CD4-positive, alpha-beta T cell treated with Interleukin-15 for 4 hours (primary cell): Measurements from ENCODE around the gene ERBB3.
A peak's percentile ranks its signal among the peaks of the same experiment; 100 is the strongest.
"Not testable (repeated sequence)": the region's sequence is repeated elsewhere in the genome, so short reads cannot be mapped to it uniquely, and the experiment has no call there.

ENCODE experiments used
- DNase-seq: peaks from one replicate; pipeline ENCODE4 v3.0.0-alpha.2; 2020; ENCODE audit warnings: low spot score

Gene ERBB3

DNA sequence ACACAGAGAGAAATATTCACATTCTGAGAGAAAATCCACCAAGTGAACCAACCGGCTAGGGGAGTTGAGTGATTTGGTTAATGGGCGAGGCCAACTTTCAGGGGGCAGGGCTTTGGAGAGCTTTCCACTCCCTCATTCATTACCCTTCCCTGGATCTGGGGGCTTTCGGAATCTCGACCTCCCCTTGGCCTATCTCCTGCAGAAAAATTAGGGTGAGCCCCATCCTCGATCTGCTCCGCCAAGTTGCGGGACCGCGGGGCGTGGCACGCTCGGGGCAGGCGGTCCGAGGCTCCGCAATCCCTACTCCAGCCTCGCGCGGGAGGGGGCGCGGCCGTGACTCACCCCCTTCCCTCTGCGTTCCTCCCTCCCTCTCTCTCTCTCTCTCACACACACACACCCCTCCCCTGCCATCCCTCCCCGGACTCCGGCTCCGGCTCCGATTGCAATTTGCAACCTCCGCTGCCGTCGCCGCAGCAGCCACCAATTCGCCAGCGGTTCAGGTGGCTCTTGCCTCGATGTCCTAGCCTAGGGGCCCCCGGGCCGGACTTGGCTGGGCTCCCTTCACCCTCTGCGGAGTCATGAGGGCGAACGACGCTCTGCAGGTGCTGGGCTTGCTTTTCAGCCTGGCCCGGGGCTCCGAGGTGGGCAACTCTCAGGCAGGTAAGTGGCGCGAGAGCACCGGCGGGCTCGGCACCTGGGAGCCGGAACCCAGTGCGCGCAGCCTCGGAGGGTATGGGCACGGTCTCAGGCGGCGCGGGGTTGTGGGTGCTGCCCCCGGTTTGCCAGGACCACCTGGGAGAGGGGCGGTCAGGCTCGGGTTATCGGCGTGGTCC lies at the start of gene ERBB3:
ERBB3 (plus strand) TSS at position 443 of the 833 bp plus-strand sequence; CDS start at position 579, 136 bp downstream.
- DNase-seq, result peak; percentile 69

DNA sequence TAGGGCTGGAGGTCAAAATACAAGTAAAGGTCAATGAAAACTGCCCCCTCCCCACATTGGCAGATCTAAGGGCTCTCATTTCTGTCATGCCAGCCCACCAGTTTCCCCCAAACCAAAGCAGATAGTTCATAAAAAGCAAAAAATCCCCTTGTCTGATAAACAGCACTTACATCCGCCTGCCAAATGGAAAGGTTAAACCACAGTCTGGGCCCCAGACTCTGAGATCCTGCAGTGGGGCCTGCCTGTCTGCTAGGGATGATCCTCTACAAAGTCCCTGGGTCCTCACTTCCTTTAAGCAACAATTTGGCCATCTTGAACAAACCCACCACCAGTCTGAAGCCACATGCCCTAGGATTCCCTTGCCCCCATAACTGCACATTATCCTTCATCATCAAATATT lies 48.0 kb upstream of the ERBB3 start:
- DNase-seq, result peak; percentile 22

DNA sequence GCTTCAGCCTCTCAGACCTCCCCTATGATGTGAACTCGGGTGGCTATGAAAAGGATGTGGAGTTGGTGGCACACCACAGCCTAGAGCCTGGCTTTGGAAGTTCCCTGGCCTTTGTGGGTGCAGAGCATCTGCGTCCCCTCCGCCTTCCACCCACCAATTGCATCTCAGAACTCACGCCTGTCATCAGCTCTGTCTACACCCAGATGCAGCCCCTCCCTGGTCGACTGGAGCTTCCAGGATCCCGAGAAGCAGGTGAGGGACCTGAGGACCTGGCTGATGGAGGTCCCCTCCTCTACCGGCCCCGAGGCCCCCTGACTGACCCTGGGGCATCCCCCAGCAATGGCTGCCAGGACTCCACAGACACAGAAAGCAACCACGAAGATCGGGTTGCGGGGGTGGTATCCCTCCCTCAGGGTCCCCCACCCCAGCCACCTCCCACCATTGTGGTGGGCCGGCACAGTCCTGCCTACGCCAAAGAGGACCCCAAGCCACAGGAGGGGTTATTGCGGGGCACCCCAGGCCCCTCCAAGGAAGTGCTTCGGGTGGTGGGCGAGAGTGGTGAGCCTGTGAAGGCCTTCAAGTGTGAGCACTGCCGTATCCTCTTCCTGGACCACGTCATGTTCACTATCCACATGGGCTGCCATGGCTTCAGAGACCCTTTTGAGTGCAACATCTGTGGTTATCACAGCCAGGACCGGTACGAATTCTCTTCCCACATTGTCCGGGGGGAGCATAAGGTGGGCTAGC lies 45.2 kb upstream of the ERBB3 start:
- DNase-seq, result no peak

DNA sequence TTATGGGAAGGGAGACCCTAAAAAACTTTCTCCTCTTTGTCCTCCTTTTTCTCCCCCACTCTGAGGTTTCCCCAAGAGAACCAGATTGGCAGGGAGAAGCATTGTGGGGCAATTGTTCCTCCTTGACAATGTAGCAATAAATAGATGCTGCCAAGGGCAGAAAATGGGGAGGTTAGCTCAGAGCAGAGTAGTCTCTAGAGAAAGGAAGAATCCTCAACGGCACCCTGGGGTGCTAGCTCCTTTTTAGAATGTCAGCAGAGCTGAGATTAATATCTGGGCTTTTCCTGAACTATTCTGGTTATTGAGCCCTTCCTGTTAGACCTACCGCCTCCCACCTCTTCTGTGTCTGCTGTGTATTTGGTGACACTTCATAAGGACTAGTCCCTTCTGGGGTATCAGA lies 42.8 kb upstream of the ERBB3 start:
- no peak for DNase-seq

DNA sequence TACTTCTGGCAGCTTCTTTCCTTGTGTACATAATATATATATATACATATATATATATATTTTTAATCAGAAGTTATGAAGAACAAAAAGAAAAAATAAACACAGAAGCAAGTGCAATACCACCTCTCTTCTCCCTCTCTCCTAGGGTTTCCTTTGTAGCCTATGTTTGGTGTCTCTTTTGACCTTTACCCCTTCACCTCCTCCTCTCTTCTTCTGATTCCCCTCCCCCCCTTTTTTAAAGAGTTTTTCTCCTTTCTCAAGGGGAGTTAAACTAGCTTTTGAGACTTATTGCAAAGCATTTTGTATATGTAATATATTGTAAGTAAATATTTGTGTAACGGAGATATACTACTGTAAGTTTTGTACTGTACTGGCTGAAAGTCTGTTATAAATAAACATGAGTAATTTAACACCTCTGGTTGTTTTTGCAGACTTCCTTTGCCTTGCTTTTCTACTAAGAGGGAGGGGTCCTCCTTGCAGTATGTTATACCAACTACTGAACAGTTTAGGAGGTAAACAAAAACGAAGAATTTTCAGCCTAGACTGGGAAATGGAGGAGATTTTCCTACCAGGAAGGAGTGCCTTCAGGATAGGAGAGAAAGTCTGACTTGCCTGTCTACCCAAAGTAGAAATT lies 41.8 kb upstream of the ERBB3 start:
- DNase-seq, result no peak

DNA sequence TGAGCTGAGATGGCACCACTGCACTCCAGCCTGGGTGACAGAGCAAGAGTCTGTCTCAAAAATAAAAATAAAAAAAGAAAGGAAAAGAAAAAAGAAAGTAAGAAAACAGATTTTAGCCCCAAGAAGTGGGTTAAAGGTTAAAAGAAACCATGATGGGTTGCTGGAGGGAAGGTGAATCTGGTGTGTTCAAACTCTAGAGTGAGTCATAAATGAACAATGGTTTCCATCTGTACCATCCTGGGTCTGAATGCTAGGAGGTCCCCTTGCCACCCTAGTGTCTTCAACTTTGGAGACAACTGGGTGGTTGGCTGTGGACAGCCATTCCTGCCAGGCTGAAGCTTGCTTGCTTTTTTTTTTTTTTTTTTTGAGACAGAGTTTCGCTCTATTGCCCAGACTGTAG lies 39.8 kb upstream of the ERBB3 start:
- no peak for DNase-seq

DNA sequence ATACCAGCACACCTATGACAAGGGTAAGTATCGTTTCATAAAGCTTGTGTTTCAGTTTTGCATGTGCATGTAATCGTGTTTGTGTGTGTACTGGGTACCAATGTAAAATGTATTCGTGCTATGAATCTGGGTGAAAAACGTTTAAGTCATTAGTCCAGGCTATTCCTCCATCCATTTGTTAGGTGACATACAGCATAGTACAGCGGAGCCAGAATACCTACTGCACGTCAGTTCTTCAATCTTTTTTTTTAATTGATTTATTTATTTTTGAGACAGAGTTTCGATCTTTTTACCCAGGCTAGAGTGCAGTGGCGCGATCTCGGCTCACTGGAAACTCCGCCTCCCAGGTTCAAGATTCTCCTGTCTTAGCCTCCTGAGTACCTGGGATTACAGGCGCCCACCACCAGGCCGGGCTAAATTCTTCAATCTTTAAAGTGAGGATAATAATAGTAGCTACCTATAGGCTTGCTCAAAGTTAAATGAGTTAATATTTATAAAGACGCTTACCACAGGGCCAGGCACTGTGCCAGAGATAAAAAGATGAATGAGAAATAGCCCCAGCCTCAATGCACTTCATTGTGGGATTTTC lies 38.9 kb upstream of the ERBB3 start:
- no peak for DNase-seq

DNA sequence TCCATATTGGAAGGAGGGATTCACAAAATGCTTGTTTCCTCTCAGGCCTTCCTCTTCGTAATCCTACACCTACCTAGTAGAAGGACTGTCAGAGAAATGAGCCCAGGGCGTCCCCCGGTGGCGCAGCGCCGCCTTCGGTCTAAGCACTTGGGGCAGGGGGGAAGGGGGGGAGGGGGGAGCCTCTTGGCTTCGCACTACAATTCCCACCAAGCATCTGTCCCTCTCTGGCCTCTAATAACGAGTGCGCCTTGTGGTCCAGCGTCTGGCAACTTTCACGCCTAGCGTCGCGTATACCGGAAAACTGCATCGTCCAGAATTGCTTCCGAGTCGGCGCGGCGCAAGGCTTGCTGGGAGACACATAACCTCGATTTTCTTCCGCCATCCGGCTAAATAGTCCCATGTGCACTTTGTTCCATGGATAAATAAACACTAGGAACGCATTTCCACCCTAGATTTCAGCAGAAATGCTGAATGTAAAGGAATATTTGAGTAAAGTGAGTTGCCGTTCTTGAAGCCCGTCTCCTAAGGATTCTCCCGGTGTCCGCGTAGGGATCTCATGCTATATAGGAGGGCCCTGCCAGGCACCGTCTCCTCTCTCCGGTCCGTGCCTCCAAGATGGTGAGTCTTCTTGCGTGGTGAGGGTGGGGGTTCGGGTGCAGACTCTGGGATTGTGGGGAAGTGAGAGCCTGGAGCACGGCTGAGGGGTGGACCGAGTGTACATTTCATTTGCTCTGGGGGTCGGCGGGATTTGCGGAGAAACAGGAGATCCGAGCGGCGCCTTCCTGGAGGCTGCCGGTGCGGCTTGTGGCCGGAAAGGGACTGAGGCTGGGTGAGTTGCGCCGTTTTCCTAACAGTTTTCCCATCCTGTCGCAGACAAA lies 38.2 kb upstream of the ERBB3 start, which contains the start of gene RPS26:
RPS26 (plus strand) TSS at position 367 of the 878 bp plus-strand sequence; CDS start at position 616, 249 bp downstream.
- DNase-seq, result peak; percentile 98

DNA sequence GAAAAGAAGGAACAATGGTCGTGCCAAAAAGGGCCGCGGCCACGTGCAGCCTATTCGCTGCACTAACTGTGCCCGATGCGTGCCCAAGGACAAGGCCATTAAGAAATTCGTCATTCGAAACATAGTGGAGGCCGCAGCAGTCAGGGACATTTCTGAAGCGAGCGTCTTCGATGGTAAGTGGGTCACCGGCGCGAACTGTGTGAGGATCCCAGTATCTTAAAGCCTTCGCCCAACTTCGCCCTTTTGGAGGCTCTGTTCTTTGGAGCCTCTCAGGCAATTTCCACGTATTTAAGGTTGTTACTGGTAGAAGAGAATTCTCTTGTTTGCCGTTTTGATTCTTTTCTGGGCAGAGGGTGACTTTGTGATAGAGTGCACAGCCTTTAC lies 37.5 kb upstream of the ERBB3 start:
- DNase-seq, result not testable (repeated sequence)

DNA sequence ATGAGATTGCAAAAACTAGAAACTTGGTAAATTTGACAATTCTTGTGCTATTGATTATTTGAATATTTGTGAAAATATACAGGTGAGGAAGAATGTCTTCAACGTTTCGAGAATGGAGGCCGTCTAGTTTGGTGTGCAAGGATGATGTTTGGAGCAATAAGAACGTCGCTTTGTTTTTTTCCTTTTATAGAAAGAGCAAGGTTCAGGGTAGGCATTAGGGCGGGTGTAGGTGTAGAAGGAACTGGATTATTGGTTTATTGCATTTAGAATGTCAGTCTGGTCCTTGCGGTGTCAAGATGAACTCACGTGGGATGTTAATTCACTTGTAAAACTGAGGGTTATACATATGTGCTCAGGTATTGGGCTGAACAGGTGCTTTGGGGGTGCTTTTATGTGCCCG lies 37.1 kb upstream of the ERBB3 start:
- no peak for DNase-seq

DNA sequence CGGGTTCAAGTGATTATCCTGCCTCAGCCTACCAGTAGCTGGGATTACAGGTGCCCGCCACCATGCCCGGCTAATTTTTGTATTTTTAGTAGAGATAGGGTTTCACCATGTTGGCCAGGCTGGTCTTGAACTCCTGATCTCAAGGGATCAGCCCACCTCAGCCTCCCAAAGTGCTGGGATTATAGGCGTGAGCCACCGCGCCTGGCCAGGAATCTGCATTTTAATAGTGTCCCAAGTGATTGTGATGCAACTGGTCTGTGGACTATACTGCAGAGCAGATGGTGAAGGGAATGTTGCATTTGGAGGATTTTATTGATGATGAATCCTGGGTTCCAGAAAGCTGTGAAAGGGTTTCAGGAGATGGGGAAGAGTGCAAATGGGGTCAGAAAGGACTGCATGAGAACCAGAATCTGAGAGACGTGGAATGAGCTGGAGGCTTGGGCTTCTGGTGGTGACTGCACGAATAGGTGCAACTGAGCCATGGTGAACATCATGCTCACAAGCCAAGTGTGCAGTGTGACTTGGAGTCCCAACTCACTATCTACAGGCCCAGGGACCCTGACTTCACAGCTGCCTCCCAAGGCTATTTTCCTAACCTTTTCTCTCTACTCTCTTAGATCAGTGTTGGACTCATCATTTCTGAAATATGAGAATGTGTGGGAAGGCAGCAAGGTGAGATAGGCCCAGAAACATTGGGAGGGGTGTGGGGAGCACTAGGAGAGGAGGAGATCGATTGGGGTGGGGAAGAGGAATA lies 33.8 kb upstream of the ERBB3 start:
- no peak for DNase-seq

DNA sequence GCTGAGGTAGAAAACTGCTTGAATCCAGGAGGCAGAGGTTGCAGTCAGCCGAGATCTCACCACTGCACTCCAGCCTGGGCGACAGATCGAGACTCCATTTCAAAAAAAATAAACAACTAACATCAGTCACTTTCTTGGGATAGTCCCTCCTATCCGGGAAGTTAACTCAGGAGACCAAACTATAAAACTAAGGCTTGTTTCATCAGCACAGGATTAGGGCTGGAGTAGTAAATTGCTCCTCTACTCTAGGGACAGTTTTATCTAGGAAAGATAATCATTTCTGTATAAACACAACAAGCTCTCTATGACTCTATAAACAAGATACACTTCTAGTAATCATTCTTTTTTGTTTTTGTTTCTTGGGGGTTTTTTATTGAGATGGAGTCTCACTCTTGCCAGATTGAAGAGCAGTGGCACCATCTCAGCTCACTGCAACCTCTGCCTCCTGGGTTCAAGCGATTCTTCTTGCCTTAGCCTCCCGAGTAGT lies 26.5 kb upstream of the ERBB3 start:
- no peak for DNase-seq

DNA sequence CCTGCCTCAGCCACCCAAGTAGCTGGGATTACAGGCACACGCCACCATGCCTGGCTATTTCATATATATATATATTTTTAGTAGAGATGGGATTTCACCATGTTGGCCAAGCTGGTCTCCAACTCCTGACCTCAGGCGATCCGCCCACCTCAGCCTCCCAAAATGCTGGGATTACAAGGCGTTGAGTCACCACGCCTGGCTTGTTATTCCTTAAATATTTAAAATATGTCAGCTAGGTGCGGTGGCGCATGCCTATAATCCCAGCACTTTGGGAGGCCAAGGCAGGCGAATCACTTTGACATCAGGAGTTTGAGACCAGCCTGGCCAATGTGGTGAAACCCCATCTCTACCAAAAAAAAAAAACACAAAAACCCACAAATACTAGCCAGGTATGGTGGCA lies 20.0 kb upstream of the ERBB3 start:
- DNase-seq, result not testable (repeated sequence)

DNA sequence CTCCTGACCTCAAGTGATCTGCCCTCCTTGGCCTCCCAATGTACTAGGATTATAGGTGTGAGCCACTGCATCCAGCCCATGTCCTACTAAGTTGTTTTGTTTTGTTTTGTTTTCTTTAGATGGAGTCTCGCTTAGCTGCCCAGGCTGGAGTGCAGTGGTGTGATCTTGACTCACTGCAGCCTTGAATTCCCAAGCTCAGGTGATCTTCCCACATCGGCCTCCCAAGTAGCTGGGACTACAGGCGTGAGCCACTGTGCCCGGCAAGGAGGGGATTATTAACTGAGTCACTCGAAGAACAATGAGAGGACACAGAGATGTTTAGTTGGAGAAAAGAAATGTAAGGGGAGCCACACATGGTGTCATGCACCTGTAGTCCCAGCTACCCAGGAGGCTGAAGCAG lies 18.0 kb upstream of the ERBB3 start:
- no peak for DNase-seq

DNA sequence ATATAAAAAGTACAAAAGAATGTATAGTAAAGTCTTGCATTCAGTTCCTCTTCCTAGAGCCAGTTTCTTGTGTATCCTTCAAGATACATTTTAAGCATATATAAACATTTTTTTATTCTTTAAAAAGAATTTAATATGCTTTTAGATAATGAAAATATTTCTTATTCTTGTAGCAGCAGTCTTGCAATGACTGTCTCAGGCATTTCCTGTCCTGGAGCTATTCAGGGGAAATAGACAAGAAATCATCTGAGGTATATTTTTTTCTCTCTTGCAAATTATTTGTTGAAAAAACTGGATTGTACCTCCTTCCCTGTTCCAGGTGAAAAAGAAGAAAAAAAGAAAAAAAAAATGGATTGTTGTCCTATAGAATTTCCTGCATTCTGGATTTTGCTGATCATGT lies 17.0 kb upstream of the ERBB3 start:
- no peak for DNase-seq

DNA sequence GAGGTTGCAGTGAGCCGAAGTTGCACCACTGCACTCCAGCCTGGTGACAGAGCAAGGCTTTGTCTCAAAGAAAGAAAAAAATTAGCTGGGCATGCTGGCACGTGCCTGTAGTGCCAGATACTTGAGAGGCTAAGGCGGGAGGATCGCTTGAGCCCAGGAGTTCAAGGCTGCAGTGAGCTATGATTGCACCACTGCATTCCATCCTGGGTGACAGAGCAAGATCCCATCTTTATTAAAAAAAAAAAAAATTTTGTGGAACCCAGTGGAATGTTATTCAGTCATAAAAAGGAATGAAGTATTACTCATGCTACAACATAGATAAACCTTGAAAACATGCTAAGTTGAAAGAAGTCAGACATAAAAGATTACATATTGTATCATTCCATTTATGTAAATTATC lies 8.3 kb upstream of the ERBB3 start:
- DNase-seq, result no peak

DNA sequence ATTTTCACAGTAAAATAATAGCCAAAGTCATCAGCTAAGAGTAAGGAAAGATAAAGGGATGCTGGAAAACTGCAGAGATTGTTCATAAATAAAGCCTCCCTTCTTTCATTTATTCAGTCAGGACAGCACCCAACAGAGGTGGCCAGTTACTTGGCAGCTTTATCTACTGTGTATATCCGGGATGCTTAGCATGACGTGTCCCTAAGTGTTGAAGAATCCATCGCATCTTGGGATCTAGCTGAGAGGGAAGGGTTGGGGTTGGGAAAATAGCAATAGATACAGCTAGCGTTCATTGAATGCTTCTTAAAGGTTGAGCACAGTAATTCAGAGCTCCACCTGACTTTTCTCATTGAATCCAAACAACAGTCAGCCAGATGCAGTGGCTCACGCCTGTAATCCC lies 5.6 kb upstream of the ERBB3 start:
- no peak for DNase-seq

DNA sequence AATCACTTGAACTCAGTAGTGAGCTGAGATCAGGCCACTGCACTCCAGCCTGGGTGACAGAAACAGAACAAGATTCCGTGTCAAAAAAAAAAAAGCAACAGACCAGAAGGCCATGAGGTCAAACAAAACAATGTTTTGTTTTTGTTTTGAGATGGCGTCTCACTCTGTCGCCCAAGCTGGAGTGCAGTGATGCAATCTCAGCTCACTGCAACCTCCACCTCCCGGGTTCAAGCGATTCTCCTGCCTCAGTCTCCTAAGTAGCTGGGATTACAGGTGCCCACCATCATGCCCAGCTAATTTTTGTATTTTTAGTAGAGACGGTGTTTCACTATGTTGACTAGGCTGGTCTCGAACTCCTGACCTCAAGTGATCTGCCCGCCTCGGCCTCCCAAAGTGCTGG lies 2.0 kb upstream of the ERBB3 start:
- not testable (repeated sequence) for DNase-seq

DNA sequence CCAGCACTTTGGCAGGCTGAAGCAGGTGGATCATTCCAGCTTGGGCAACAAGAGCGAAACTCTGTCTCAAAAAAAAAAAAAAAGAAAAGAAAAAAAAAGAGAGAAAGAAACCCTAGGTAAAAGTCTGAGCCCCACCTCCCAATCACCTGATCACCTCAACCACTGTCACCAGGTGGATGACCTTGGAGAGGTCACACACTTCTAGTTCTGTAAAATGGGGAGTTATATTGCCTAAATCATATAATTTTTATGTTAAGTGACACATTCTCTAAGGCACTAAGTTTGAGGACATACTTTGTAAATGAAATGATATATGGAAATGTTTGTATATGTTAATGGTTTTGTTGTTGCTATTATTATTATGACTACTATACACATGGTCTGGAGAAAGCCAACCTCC lies 1.5 kb upstream of the ERBB3 start:
- DNase-seq, result no peak

DNA sequence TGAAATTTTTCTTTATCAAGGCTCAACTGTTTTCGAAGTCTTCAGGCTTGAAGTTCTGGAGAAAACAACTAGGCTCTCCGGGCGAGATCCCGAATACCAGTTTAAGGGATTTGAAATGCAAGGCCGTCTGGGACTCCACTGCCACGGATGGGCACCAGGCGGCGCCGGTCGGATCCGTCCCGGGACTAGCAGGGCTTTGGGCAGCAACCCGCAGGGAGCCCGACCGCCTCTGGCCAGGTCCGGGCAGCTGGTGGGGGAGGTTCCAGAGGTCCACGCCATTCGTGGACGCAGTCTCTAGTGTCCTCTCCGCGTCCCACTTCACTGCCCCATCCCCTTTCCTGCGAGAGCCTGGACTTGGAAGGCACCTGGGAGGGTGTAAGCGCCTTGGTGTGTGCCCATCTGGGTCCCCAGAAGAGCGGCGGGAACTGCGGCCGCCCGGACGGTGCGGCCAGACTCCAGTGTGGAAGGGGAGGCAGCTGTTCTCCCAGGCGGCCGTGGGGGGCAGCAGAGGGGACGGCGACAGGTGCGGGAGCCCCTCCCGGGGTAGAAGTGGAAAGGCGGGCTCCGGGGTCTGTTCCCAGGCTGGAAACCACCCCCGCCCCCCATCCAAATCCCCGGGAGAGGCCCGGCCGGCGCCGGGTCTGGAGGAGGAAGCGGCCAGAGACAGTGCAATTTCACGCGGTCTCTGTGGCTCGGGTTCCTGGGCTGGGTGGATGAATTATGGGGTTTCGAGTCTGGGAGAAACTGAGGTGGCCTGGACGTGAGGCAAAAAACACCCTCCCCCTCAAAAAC lies 838 bp upstream of the ERBB3 start:
- peak; percentile 40 for DNase-seq
